ENCODE results near the gene TMEM79.
A peak's percentile ranks its signal among the peaks of the same experiment; 100 is the strongest.

The TMEM79 gene, protein sequence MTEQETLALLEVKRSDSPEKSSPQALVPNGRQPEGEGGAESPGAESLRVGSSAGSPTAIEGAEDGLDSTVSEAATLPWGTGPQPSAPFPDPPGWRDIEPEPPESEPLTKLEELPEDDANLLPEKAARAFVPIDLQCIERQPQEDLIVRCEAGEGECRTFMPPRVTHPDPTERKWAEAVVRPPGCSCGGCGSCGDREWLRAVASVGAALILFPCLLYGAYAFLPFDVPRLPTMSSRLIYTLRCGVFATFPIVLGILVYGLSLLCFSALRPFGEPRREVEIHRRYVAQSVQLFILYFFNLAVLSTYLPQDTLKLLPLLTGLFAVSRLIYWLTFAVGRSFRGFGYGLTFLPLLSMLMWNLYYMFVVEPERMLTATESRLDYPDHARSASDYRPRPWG

GRCh38 chr1:156284112-156284511, at the start of gene TMEM79:
Gene TMEM79 (plus strand): TSS chr1:156284325. CDS start chr1:156285227, 902 bp downstream.
- H3K9ac ChIP-seq, result peak within 1 kb of the TSS; percentile 96
- H3K4me2 ChIP-seq, result peak within 1 kb of the TSS; percentile 95
- peaks cover 34% of the 10 kb centered on the region for H3K4me1 ChIP-seq
- H4K20me1 ChIP-seq, result peaks cover 29% of the 10 kb centered on the region
- peak within 1 kb of the TSS; percentile 83 for H3K4me3 ChIP-seq
- peaks cover 42% of the 10 kb centered on the region for H3K36me3 ChIP-seq
- no peaks in the 10 kb centered on the region for H3K9me3 ChIP-seq
- no peak for TF ChIP-seq Cebpa-rat (IDR thresholded peaks at IDR 0.05)
- H3K27ac ChIP-seq, result peak within 1 kb of the TSS; percentile 95
- no peaks in the 10 kb centered on the region for H3K27me3 ChIP-seq

GRCh38 chr1:156236164-156236563, 48.0 kb upstream of the TMEM79 start:
- H3K36me3 ChIP-seq, result peaks cover 79% of the 10 kb centered on the region

GRCh38 chr1:156238248-156238647, 45.9 kb upstream of the TMEM79 start:
- H3K9me3 ChIP-seq, result no peaks in the 10 kb centered on the region
- TF ChIP-seq Cebpa-rat (IDR thresholded peaks at IDR 0.05), result no peak
- H3K27ac ChIP-seq, result no peak overlapping the region
- H3K4me2 ChIP-seq, result no peak overlapping the region
- no peak overlapping the region for H3K9ac ChIP-seq
- peaks cover 43% of the 10 kb centered on the region for H4K20me1 ChIP-seq
- peaks cover 68% of the 10 kb centered on the region for H3K36me3 ChIP-seq
- peaks cover 43% of the 10 kb centered on the region for H3K4me1 ChIP-seq
- H3K4me3 ChIP-seq, result no peak overlapping the region
- no peaks in the 10 kb centered on the region for H3K27me3 ChIP-seq

More at GRCh38 chr1:156236164-156236563, 48.0 kb upstream of the TMEM79 start:
- Histone ChIP-seq H4K20me1 (peaks cover 30% of the 10 kb centered on the region), H3K4me2 (no peak overlapping the region), H3K27ac (no peak overlapping the region), H3K4me3 (no peak overlapping the region), H3K9me3 (no peaks in the 10 kb centered on the region), H3K27me3 (no peaks in the 10 kb centered on the region), H3K4me1 (peaks cover 34% of the 10 kb centered on the region), H3K9ac (no peak overlapping the region)
- TF ChIP-seq Cebpa-rat (IDR thresholded peaks at IDR 0.05), result no peak

GRCh38 chr1:156241311-156241811, 42.8 kb upstream of the TMEM79 start:
- peaks cover 64% of the 10 kb centered on the region for H3K4me1 ChIP-seq
- H3K36me3 ChIP-seq, result peaks cover 42% of the 10 kb centered on the region
- H3K27me3 ChIP-seq, result peaks cover 23% of the 10 kb centered on the region
- H4K20me1 ChIP-seq, result peaks cover 74% of the 10 kb centered on the region
- H3K9ac ChIP-seq, result peak overlapping the region; percentile 49; the same call in 1 of the 2 replicates
- H3K27ac ChIP-seq, result no peak overlapping the region
- no peaks in the 10 kb centered on the region for H3K9me3 ChIP-seq
- TF ChIP-seq Cebpa-rat (IDR thresholded peaks at IDR 0.05), result no peak
- peak overlapping the region; percentile 90 for H3K4me2 ChIP-seq
- H3K4me3 ChIP-seq, result peak overlapping the region; percentile 11; the same call in 1 of the 2 replicates

DNA sequence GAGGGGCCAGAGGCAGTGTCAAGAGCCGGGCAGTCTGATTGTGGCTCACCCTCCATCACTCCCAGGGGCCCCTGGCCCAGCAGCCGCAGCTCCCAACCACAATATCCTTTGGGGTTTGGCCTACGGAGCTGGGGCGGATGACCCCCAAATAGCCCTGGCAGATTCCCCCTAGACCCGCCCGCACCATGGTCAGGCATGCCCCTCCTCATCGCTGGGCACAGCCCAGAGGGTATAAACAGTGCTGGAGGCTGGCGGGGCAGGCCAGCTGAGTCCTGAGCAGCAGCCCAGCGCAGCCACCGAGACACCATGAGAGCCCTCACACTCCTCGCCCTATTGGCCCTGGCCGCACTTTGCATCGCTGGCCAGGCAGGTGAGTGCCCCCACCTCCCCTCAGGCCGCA, 42.2 kb upstream of the TMEM79 start, which contains the start of gene BGLAP:
TSS of gene BGLAP (plus strand) at position 259 of the 400 bp plus-strand sequence. CDS start at position 307, 48 bp downstream.
- TF ChIP-seq Cebpa-rat (IDR thresholded peaks at IDR 0.05), result no peak
- Histone ChIP-seq H3K4me1 (peaks cover 70% of the 10 kb centered on the region), H3K9ac (peak within 1 kb of the TSS; percentile 49; the same call in 1 of the 2 replicates), H3K27me3 (peaks cover 23% of the 10 kb centered on the region), H3K4me2 (peak within 1 kb of the TSS; percentile 90), H3K27ac (no peak within 1 kb of the TSS), H3K36me3 (peaks cover 36% of the 10 kb centered on the region), H3K4me3 (peak within 1 kb of the TSS; percentile 11; the same call in 1 of the 2 replicates), H3K9me3 (no peaks in the 10 kb centered on the region), H4K20me1 (peaks cover 80% of the 10 kb centered on the region)

- peaks cover 34% of the 10 kb centered on the region for H3K36me3 ChIP-seq
- no peak overlapping the region for H3K27ac ChIP-seq
- peaks cover 23% of the 10 kb centered on the region for H3K27me3 ChIP-seq
- H3K9me3 ChIP-seq, result no peaks in the 10 kb centered on the region
- no peak overlapping the region for H3K4me3 ChIP-seq
- peak overlapping the region; percentile 90 for H3K4me2 ChIP-seq
- no peak for TF ChIP-seq Cebpa-rat (IDR thresholded peaks at IDR 0.05)
- H3K9ac ChIP-seq, result no peak overlapping the region
- H3K4me1 ChIP-seq, result peaks cover 70% of the 10 kb centered on the region
- H4K20me1 ChIP-seq, result peaks cover 88% of the 10 kb centered on the region
Measured at GRCh38 chr1:156242738-156243137, 41.4 kb upstream of the TMEM79 start.

DNA sequence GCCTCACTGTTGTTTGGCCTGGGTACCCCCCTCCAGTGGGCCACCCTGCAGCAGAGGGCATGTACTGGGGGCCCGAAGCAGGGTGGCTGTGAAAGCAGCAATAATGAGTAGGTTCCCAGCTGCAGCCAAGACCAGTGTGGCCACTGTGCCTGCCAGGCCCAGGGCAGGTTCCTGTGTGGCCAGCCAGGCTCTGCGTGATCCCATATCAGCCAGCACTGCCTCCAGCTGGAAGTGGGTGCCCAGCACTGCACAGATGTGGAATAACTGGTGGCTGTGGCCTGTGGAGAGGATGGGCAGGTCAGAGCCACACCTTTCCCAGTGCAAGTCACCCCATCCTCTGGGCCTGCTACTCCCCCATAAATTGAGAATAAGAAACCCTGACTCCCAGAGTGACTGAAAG, 40.0 kb upstream of the TMEM79 start:
- Histone ChIP-seq H3K36me3 (peaks cover 31% of the 10 kb centered on the region), H3K4me1 (peaks cover 64% of the 10 kb centered on the region), H3K9me3 (no peaks in the 10 kb centered on the region), H3K27me3 (peaks cover 23% of the 10 kb centered on the region), H3K9ac (no peak overlapping the region), H3K4me2 (no peak overlapping the region), H4K20me1 (peaks cover 96% of the 10 kb centered on the region), H3K4me3 (no peak overlapping the region), H3K27ac (no peak overlapping the region)
- no peak for TF ChIP-seq Cebpa-rat (IDR thresholded peaks at IDR 0.05)

DNA sequence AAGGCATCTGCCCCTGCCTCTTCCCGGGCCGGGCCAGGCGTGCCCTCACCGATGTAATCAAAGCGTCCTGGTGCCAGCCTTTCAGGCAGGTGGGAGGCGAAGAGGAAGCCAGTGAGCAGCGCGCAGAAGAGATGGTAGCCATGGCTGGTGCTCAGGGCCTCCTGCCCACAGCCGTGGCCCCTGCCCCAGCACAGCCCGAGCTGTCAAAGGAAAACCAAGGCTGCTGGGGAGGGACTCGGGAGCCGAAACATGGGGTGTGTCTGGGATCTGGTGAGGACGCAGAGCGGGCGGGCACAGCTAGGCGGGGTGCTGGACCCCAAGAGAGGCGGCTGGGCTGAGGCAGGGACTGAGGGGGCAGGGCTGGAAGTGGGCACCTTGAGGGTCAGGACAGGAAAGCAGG, 39.4 kb upstream of the TMEM79 start:
- Histone ChIP-seq H3K4me2 (peak overlapping the region; percentile 99), H3K27me3 (peaks cover 23% of the 10 kb centered on the region), H3K36me3 (peaks cover 31% of the 10 kb centered on the region), H3K4me3 (no peak overlapping the region), H3K9me3 (no peaks in the 10 kb centered on the region), H4K20me1 (peaks cover 96% of the 10 kb centered on the region), H3K4me1 (peaks cover 59% of the 10 kb centered on the region), H3K27ac (no peak overlapping the region), H3K9ac (peak overlapping the region; percentile 36; the same call in 1 of the 2 replicates)
- TF ChIP-seq Cebpa-rat (IDR thresholded peaks at IDR 0.05), result no peak

GRCh38 chr1:156245451-156246232, 38.5 kb upstream of the TMEM79 start:
- H3K4me3 ChIP-seq, result peak overlapping the region; percentile 62

More at GRCh38 chr1:156245451-156246232, 38.5 kb upstream of the TMEM79 start:
- Histone ChIP-seq H4K20me1 (peaks cover 93% of the 10 kb centered on the region), H3K27ac (peak overlapping the region; percentile 19; the same call in 1 of the 2 replicates), H3K9me3 (no peaks in the 10 kb centered on the region), H3K27me3 (peaks cover 23% of the 10 kb centered on the region), H3K4me1 (peaks cover 49% of the 10 kb centered on the region), H3K4me2 (peak overlapping the region; percentile 99), H3K9ac (peak overlapping the region; percentile 36), H3K36me3 (peaks cover 37% of the 10 kb centered on the region)
- TF ChIP-seq Cebpa-rat (IDR thresholded peaks at IDR 0.05), result no peak

Data from BLaER1 (cell line).